GM21576 (cell line): ENCODE results near the gene ZSCAN1.

Experiments used
- ATAC-seq: cut with Tn5 transposase; IDR thresholded peaks from one replicate; pipeline ENCODE4 v1.9.1; 2021; ENCODE audit warnings: mild to moderate bottlenecking, moderate library complexity; ENCODE audit not compliant: unreplicated experiment

Gene ZSCAN1

GRCh38 chr19:58038688-58039204 is 4.9 kb downstream of the ZSCAN1 start:
- no peak for ATAC-seq

GRCh38 chr19:58040751-58041525 is 7.1 kb downstream of the ZSCAN1 start:
- no peak for ATAC-seq

GRCh38 chr19:58042495-58043340 is 8.9 kb downstream of the ZSCAN1 start:
- ATAC-seq: no peak

GRCh38 chr19:58044391-58044790 is 10.6 kb downstream of the ZSCAN1 start:
- no peak for ATAC-seq

GRCh38 chr19:58044886-58045285 is 11.1 kb downstream of the ZSCAN1 start:
- ATAC-seq: no peak

GRCh38 chr19:58045411-58046050 is 11.7 kb downstream of the ZSCAN1 start:
- ATAC-seq: no peak

- ATAC-seq: no peak
Measured at GRCh38 chr19:58046856-58047255, 13.0 kb downstream of the ZSCAN1 start.

- no peak for ATAC-seq
Measured at GRCh38 chr19:58047672-58048071, 13.8 kb downstream of the ZSCAN1 start.

- ATAC-seq: no peak
Measured at GRCh38 chr19:58052256-58052655, 18.4 kb downstream of the ZSCAN1 start.

- ATAC-seq: no peak
Measured at GRCh38 chr19:58053480-58054156, 19.8 kb downstream of the ZSCAN1 start.

- no peak for ATAC-seq
Measured at GRCh38 chr19:58054901-58055874, 21.4 kb downstream of the ZSCAN1 start.

GRCh38 chr19:58056261-58056660 is 22.4 kb downstream of the ZSCAN1 start:
- ATAC-seq: no peak

- no peak for ATAC-seq
Measured at GRCh38 chr19:58056861-58057260, 23.0 kb downstream of the ZSCAN1 start.

GRCh38 chr19:58058467-58058866 is 24.6 kb downstream of the ZSCAN1 start:
- ATAC-seq: no peak

- ATAC-seq: no peak
Measured at GRCh38 chr19:58059003-58059670, 25.3 kb downstream of the ZSCAN1 start, which contains the start of gene ZNF135. Gene ZNF135, plus strand, starts transcription at chr19:58059282. Its CDS starts 721 bp downstream, at chr19:58060003.

GRCh38 chr19:58059671-58060078 is 25.9 kb downstream of the ZSCAN1 start:
- ATAC-seq: no peak

GRCh38 chr19:58060231-58060630 is 26.4 kb downstream of the ZSCAN1 start:
- no peak for ATAC-seq

- ATAC-seq: no peak
Measured at GRCh38 chr19:58063712-58064111, 29.9 kb downstream of the ZSCAN1 start.
